ENCODE results near the gene ZNF358. TPM values are rescaled to one million over a fixed set of nuclear protein-coding genes. Genes with fewer than 3 reads are reported as not detected.

The ZNF358 gene
- polyA plus RNA-seq, 3 donors: 0.41 to 8.6 (median 1.0) TPM

- intact Hi-C loops (cut with micrococcal nuclease): no loop called here
- Histone ChIP-seq H3K27ac (ENCODE audit: low read depth in 1 of 2, low read length in 2 of 2) (no peak overlapping the region), H2AFZ (ENCODE audit: insufficient read depth, low read depth, low read length, poor library complexity, severe bottlenecking) (no peak overlapping the region), H3K4me1 (ENCODE audit: control insufficient read depth in 1 of 2, insufficient read depth in 2 of 2, low read length in 2 of 2) (peaks cover 0 to 5% of the 10 kb centered on the region in 2 donors), H3K4me3 (replicated peaks in 1 of 3; ENCODE audit: low read depth in 2 of 3, low read length in 3 of 3) (no peak overlapping the region), H4K20me1 (ENCODE audit: insufficient read depth, low read length) (peaks cover 28% of the 10 kb centered on the region), H3K9me3 (replicated peaks in 1 of 2; ENCODE audit: control insufficient read depth in 1 of 2, insufficient read depth in 1 of 2, low read length in 2 of 2) (no peaks in the 10 kb centered on the region), H3K79me2 (ENCODE audit: insufficient read depth, low read length) (no peaks in the 10 kb centered on the region), H3K4me2 (replicated peaks; ENCODE audit: extremely low read depth, low read length, poor library complexity, severe bottlenecking) (no peak overlapping the region), H3K27me3 (ENCODE audit: control insufficient read depth in 2 of 2, insufficient read depth in 2 of 2, low read length in 2 of 2) (no peaks in the 10 kb centered on the region), H3K36me3 (replicated peaks in 1 of 2; ENCODE audit: control insufficient read depth in 1 of 2, insufficient read depth in 2 of 2, low read length in 2 of 2) (peaks cover 78 to 93% of the 10 kb centered on the region in 2 donors), H3K9ac (ENCODE audit: insufficient read depth, low read length, poor library complexity, severe bottlenecking) (no peak overlapping the region)
- Mint-ChIP-seq H3K4me3 (no peak overlapping the region), H3K27ac (no peak overlapping the region), H3K4me1 (peaks cover 11% of the 10 kb centered on the region), H3K36me3 (peaks cover 84 to 95% of the 10 kb centered on the region in 2 donors), H3K27me3 (ENCODE audit: low read depth in 3 of 3) (peaks cover 0 to 2% (median 0%) of the 10 kb centered on the region in 3 donors), H3K9me3 (no peaks in the 10 kb centered on the region)
- TF ChIP-seq CTCF (IDR thresholded peaks at IDR 0.05): no peak
- WGBS (ENCODE audit: insufficient coverage): 96% methylated on average over 28 of the region's 28 CpGs
- no peak for DNase-seq
Measured at GRCh38 chr19:7554565-7554964, 38.7 kb downstream of the ZNF358 start.

GRCh38 chr19:7554990-7555864 is 39.3 kb downstream of the ZNF358 start:
- Histone ChIP-seq H3K9me3 (replicated peaks in 1 of 2; ENCODE audit: control insufficient read depth in 1 of 2, insufficient read depth in 1 of 2, low read length in 2 of 2) (no peaks in the 10 kb centered on the region), H4K20me1 (ENCODE audit: insufficient read depth, low read length) (peaks cover 29% of the 10 kb centered on the region), H3K4me1 (ENCODE audit: control insufficient read depth in 1 of 2, insufficient read depth in 2 of 2, low read length in 2 of 2) (peaks cover 0 to 5% of the 10 kb centered on the region in 2 donors), H3K27me3 (ENCODE audit: control insufficient read depth in 2 of 2, insufficient read depth in 2 of 2, low read length in 2 of 2) (no peaks in the 10 kb centered on the region), H3K9ac (ENCODE audit: insufficient read depth, low read length, poor library complexity, severe bottlenecking) (no peak overlapping the region), H3K27ac (ENCODE audit: low read depth in 1 of 2, low read length in 2 of 2) (no peak overlapping the region), H3K79me2 (ENCODE audit: insufficient read depth, low read length) (no peaks in the 10 kb centered on the region), H3K36me3 (replicated peaks in 1 of 2; ENCODE audit: control insufficient read depth in 1 of 2, insufficient read depth in 2 of 2, low read length in 2 of 2) (peaks cover 73 to 89% of the 10 kb centered on the region in 2 donors), H3K4me3 (replicated peaks in 1 of 3; ENCODE audit: low read depth in 2 of 3, low read length in 3 of 3) (no peak overlapping the region), H3K4me2 (replicated peaks; ENCODE audit: extremely low read depth, low read length, poor library complexity, severe bottlenecking) (no peak overlapping the region), H2AFZ (ENCODE audit: insufficient read depth, low read depth, low read length, poor library complexity, severe bottlenecking) (no peak overlapping the region)
- Mint-ChIP-seq H3K27me3 (ENCODE audit: low read depth in 3 of 3) (peaks cover 0 to 2% (median 0%) of the 10 kb centered on the region in 3 donors), H3K4me1 (peaks cover 13% of the 10 kb centered on the region), H3K9me3 (peaks cover 0 to 1% (median 0%) of the 10 kb centered on the region in 7 donors), H3K4me3 (no peak overlapping the region), H3K27ac (peak overlapping the region in 2 of 7 donors; percentile 14 to 35), H3K36me3 (peaks cover 79 to 94% of the 10 kb centered on the region in 2 donors)
- no peak for DNase-seq
- no peak for TF ChIP-seq CTCF (IDR thresholded peaks at IDR 0.05)
- WGBS (ENCODE audit: insufficient coverage): 92% methylated on average over 48 of the region's 62 CpGs
- intact Hi-C loops (cut with micrococcal nuclease): no loop called here

Data from CD14-positive monocyte (primary cell).